Suprapubic skin (tissue), 3 donors: ENCODE measurements around the gene CADM2.

Source experiments
- POLR2A ChIP-seq, 2 donors: fragments of 450-650 bp; IDR thresholded peaks; one replicate each; pipeline ENCODE4 v1.6.1; 2017; ENCODE audit warnings: antibody characterized with exemption in 2 of 2, mild to moderate bottlenecking in 2 of 2, moderate library complexity in 2 of 2
- TF ChIP-seq, protein P1 (sequence below), 2 donors: fragments of 200-600 bp in 1 of 2; fragments of 450-650 bp in 1 of 2; sonication (generic) in 1 of 2; IDR thresholded peaks; one replicate each; pipeline ENCODE4 v1.5.1; 2016 to 2019; ENCODE audit warnings: antibody characterized with exemption in 2 of 2, mild to moderate bottlenecking in 1 of 2, moderate library complexity in 1 of 2

DNA sequence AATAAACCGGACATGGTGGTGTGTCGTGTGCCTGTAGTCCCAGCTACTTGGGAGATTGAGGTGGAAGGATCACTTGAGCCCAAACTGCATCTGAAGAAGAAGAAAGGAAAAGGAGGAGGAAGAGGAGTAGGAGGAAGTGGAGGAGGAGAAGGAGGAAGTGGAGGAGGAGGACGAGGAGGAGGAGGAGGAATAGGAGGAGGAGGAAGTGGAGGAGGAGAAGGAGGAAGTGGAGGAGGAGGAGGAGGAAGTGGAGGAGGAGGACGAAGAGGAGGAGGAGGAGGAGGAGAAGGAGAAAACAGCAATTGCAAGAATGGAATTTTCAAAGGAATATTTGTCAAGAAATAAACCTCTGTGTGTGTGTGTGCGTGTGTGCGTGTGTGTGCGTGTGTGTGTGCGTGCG lies 528.6 kb downstream of the CADM2 start:
- TF ChIP-seq, protein P1, sequence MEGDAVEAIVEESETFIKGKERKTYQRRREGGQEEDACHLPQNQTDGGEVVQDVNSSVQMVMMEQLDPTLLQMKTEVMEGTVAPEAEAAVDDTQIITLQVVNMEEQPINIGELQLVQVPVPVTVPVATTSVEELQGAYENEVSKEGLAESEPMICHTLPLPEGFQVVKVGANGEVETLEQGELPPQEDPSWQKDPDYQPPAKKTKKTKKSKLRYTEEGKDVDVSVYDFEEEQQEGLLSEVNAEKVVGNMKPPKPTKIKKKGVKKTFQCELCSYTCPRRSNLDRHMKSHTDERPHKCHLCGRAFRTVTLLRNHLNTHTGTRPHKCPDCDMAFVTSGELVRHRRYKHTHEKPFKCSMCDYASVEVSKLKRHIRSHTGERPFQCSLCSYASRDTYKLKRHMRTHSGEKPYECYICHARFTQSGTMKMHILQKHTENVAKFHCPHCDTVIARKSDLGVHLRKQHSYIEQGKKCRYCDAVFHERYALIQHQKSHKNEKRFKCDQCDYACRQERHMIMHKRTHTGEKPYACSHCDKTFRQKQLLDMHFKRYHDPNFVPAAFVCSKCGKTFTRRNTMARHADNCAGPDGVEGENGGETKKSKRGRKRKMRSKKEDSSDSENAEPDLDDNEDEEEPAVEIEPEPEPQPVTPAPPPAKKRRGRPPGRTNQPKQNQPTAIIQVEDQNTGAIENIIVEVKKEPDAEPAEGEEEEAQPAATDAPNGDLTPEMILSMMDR (IDR thresholded peaks at IDR 0.05): no peak
- TF ChIP-seq POLR2A (IDR thresholded peaks at IDR 0.05): no peak
